ENCODE data around the gene CFAP100. TPM values are rescaled to one million over a fixed set of nuclear protein-coding genes. Genes with fewer than 3 reads are reported as not detected.
A peak's percentile ranks its signal among the peaks of the same experiment; 100 is the strongest.

The CFAP100 gene
- total RNA-seq, 5 donors from 2014 or later (not counting 1 experiment from before 2014, with no cell fraction given) = not detected

DNA sequence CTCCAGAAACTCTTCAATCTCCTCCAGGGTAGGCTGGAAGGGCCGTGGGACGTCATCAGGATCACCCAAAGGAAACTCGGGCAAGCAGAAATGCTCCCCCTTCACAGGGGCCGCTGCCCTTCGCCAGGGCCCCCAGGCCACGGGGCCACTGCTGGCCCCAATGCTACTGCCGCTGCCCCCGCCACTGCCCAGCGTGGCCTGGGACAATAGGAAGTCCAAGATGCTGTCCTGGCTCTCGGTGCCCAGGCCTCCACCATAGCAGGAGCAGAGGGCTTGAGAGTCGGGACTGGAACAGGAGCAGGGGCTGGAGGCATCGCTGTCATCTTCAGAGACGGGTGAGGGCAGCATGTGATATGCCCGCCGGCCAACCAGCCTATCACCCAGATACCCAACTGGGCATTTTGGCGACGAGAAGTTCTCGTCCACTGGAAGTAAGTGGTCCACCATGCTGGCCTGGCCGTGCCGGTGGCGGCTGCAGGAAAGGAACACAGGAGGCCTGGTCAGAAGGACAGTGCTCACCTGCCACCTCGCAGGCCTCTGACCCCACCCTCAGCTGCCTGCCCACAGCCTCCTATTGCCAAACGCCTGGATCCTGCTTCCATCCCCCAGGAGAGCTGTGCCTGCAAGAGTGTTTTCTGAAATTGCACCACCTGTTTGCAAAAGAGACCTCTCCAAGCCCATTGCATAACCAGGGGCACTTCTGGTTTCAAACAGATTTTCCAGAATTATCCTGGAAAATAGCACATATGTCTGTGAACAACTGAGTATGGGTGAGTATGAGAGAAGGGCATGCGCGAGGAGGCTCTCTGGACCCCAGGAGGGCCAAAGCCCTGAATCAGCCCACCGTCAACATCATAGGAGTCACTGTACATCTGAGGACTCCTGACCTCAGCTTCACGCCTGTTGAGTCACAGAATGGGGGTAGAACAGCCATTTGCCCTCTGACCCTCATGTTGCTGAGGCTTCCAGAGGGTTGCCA is 41.9 kb upstream of the CFAP100 start:
- peaks cover 2 to 40% of the 10 kb centered on the region in 2 experiments for H3K27me3 ChIP-seq (replicated peaks in 1 of 2; ENCODE audit: control insufficient read depth in 2 of 2, extremely low read depth in 1 of 2, insufficient read depth in 2 of 2, low read length in 1 of 2)
- no peaks in the 10 kb centered on the region for H3K36me3 ChIP-seq (ENCODE audit: control insufficient read depth in 2 of 2, extremely low read depth in 1 of 2, insufficient read depth in 1 of 2, low read length in 1 of 2)
- DNase-seq (no peak), ATAC-seq (replicated peaks in 1 of 4) (no peak)
- no peak overlapping the region for H3K4me3 ChIP-seq (ENCODE audit: control insufficient read depth in 1 of 2, extremely low read depth in 1 of 2, low read length in 1 of 2)
- no peaks in the 10 kb centered on the region for H3K36me3 Mint-ChIP-seq
- H3K27me3 Mint-ChIP-seq = peaks cover 8 to 16% of the 10 kb centered on the region in 2 donors
- no peak overlapping the region for H3K27ac ChIP-seq (ENCODE audit: low read length)
- H3K4me1 ChIP-seq (ENCODE audit: control insufficient read depth in 1 of 2, extremely low read depth in 1 of 2, insufficient read depth in 2 of 2, low read length in 2 of 2) = peaks cover 6 to 16% of the 10 kb centered on the region in 2 experiments
- ChIA-PET POLR2A (no interaction called here), CTCF (no interaction called here)
- WGBS (ENCODE audit: insufficient coverage) = 89% methylated on average over 26 of the region's 27 CpGs
- no peak overlapping the region for H3K27ac Mint-ChIP-seq
- no peaks in the 10 kb centered on the region for H3K9me3 Mint-ChIP-seq
- H3K4me3 Mint-ChIP-seq = no peak overlapping the region
- peaks cover 10 to 16% (median 11%) of the 10 kb centered on the region in 3 donors for H3K4me1 Mint-ChIP-seq
- H3K9me3 ChIP-seq = no peaks in the 10 kb centered on the region

DNA sequence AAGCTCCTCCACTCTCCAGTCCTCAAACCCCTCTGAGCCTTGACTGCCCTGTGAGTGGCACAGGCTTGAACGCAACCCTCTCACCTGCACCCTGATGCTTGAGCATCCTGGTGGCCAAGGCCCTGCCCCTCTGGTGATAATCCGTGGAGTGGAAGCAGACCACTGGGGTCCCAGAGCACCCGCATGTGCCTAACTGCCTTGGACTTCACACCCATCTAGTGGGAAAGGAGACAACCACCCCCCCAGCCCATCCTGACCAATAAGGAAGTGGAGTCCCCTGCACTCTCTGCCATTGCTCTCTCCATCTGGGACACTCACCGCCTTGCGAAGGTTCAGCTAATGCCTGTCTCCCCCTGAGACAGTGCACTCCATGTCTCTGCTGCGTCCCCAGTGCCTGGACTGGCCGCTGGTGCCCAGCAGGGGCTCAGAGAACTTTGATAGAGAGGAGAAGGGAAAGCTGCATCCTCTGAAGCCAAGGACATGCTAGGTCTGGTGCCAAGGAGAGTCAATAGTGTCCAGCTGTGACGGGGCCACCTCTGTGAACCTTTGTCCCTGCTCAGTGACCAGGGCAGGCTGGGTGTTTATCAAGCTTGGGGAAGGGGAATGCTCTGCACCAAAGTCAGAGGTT is 40.9 kb upstream of the CFAP100 start:
- WGBS (ENCODE audit: insufficient coverage) = 93% methylated on average over 7 of the region's 8 CpGs
- Histone ChIP-seq H3K4me3 (ENCODE audit: control insufficient read depth in 1 of 2, extremely low read depth in 1 of 2, low read length in 1 of 2) (no peak overlapping the region), H3K27ac (ENCODE audit: low read length) (no peak overlapping the region), H3K9me3 (no peaks in the 10 kb centered on the region), H3K27me3 (replicated peaks in 1 of 2; ENCODE audit: control insufficient read depth in 2 of 2, extremely low read depth in 1 of 2, insufficient read depth in 2 of 2, low read length in 1 of 2) (peaks cover 10 to 50% of the 10 kb centered on the region in 2 experiments), H3K36me3 (ENCODE audit: control insufficient read depth in 2 of 2, extremely low read depth in 1 of 2, insufficient read depth in 1 of 2, low read length in 1 of 2) (no peaks in the 10 kb centered on the region), H3K4me1 (ENCODE audit: control insufficient read depth in 1 of 2, extremely low read depth in 1 of 2, insufficient read depth in 2 of 2, low read length in 2 of 2) (peaks cover 6 to 22% of the 10 kb centered on the region in 2 experiments)
- DNase-seq = no peak
- no peak overlapping the region for H3K27ac Mint-ChIP-seq
- POLR2A ChIA-PET = no interaction called here
- ATAC-seq (replicated peaks in 1 of 4) = no peak
- no peak overlapping the region for H3K4me3 Mint-ChIP-seq
- no peaks in the 10 kb centered on the region for H3K9me3 Mint-ChIP-seq
- H3K27me3 Mint-ChIP-seq = peaks cover 14 to 26% of the 10 kb centered on the region in 2 donors
- CTCF ChIA-PET = no interaction called here
- H3K4me1 Mint-ChIP-seq = peaks cover 15 to 21% (median 18%) of the 10 kb centered on the region in 3 donors
- H3K36me3 Mint-ChIP-seq = no peaks in the 10 kb centered on the region

DNA sequence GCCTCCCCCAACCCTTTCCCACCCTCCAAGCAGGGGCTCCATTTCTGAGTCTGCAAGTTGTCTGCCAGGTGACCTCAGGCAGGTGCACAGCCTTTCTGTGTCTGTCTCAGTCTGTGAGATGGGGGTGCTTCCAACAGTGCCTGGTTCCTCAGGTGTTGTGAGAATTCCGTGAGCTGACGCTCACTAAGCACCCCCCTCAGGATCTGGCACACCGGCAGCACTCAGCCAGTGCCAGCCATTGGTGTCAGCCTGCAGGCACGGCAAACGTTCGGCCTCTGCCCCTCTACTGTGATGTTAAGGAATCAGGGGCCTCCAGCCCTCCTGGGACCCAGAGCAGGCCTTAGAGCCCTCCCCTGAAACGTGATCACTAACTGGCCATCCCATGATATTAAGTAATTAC is 39.9 kb upstream of the CFAP100 start:
- DNase-seq = no peak
- H3K4me1 Mint-ChIP-seq = peaks cover 15 to 21% (median 18%) of the 10 kb centered on the region in 3 donors
- no peak for ATAC-seq (replicated peaks in 1 of 4)
- H3K4me3 Mint-ChIP-seq = no peak overlapping the region
- H3K36me3 Mint-ChIP-seq = no peaks in the 10 kb centered on the region
- H3K9me3 Mint-ChIP-seq = no peaks in the 10 kb centered on the region
- 87% methylated on average over 4 of the region's 7 CpGs for WGBS (ENCODE audit: insufficient coverage)
- Histone ChIP-seq H3K4me1 (ENCODE audit: control insufficient read depth in 1 of 2, extremely low read depth in 1 of 2, insufficient read depth in 2 of 2, low read length in 2 of 2) (peaks cover 6 to 22% of the 10 kb centered on the region in 2 experiments), H3K9me3 (no peaks in the 10 kb centered on the region), H3K4me3 (ENCODE audit: control insufficient read depth in 1 of 2, extremely low read depth in 1 of 2, low read length in 1 of 2) (no peak overlapping the region), H3K27me3 (replicated peaks in 1 of 2; ENCODE audit: control insufficient read depth in 2 of 2, extremely low read depth in 1 of 2, insufficient read depth in 2 of 2, low read length in 1 of 2) (peaks cover 14 to 48% of the 10 kb centered on the region in 2 experiments), H3K36me3 (ENCODE audit: control insufficient read depth in 2 of 2, extremely low read depth in 1 of 2, insufficient read depth in 1 of 2, low read length in 1 of 2) (no peaks in the 10 kb centered on the region), H3K27ac (ENCODE audit: low read length) (no peak overlapping the region)
- no peak overlapping the region for H3K27ac Mint-ChIP-seq
- ChIA-PET CTCF (interaction anchor here in 1 of 2 donors (0.8 kb wide), 1 partner anchor 250 kb away, joined by 4 read pairs; no protein-coding TSS in a partner anchor), POLR2A (no interaction called here)
- peaks cover 20 to 34% of the 10 kb centered on the region in 2 donors for H3K27me3 Mint-ChIP-seq

DNA sequence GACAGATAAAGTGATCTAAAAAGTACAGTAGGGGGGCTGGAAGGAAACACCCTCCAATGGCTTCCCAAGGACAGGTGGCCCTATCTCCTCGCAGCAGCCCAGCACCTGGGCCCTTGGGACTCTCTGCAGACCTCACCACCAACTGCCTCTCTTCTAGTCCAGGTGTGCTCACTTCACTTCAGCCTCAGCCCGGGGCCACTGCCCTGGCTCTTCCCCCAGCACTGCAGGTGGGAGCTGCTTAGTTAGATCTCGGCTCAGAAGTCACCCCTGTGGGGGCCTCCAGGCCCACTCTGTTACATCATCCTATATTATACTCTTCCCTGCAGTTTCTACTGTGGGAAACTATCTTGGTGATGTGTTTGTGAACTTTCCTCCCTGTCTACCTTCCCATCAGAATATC is 39.5 kb upstream of the CFAP100 start:
- CTCF ChIA-PET = interaction anchor here in 1 of 2 donors (0.8 kb wide), 1 partner anchor 250 kb away, joined by 4 read pairs; no protein-coding TSS in a partner anchor
- Histone ChIP-seq H3K4me3 (ENCODE audit: control insufficient read depth in 1 of 2, extremely low read depth in 1 of 2, low read length in 1 of 2) (no peak overlapping the region), H3K4me1 (ENCODE audit: control insufficient read depth in 1 of 2, extremely low read depth in 1 of 2, insufficient read depth in 2 of 2, low read length in 2 of 2) (peaks cover 6 to 22% of the 10 kb centered on the region in 2 experiments), H3K36me3 (ENCODE audit: control insufficient read depth in 2 of 2, extremely low read depth in 1 of 2, insufficient read depth in 1 of 2, low read length in 1 of 2) (no peaks in the 10 kb centered on the region), H3K27me3 (replicated peaks in 1 of 2; ENCODE audit: control insufficient read depth in 2 of 2, extremely low read depth in 1 of 2, insufficient read depth in 2 of 2, low read length in 1 of 2) (peaks cover 14 to 53% of the 10 kb centered on the region in 2 experiments), H3K27ac (ENCODE audit: low read length) (no peak overlapping the region), H3K9me3 (no peaks in the 10 kb centered on the region)
- Mint-ChIP-seq H3K4me3 (peak overlapping the region; percentile 53 to 85 (median 78)), H3K36me3 (no peaks in the 10 kb centered on the region), H3K9me3 (no peaks in the 10 kb centered on the region), H3K27me3 (peaks cover 25 to 38% of the 10 kb centered on the region in 2 donors), H3K4me1 (peaks cover 15 to 21% (median 18%) of the 10 kb centered on the region in 3 donors), H3K27ac (no peak overlapping the region)
- POLR2A ChIA-PET = no interaction called here
- ATAC-seq (replicated peaks in 1 of 4) = no peak
- 63% methylated on average over 2 of the region's 3 CpGs for WGBS (ENCODE audit: insufficient coverage)
- no peak for DNase-seq

DNA sequence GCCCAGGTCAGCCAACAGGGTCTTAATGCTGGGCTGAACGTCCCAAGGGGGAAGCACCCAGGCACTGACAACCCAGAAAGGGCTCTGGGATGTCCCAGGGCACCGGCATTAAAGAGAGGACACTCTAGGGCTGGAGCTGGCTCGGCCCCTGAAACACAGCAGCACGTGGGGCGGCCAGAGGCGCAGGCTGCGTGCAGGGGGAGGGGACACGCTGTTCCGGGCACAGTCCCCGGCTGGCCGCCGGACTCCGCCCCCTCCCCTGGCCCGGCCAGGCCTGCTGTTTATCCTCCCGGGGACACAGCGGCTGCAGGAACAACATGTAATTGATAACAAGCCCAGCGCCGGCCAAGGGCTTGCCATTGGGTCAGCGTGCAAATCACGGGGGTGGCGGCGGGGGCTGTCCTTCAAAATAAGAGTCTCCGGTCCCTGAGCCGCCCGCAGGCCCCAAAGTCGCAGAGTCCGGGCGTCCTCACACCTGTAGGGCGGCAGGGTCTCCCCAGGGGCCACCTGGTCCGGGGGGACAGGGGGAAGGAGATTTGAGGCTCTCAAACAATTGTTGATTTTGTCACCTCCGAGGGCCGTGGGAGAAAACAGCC is 38.8 kb upstream of the CFAP100 start:
- ATAC-seq (replicated peaks in 1 of 4) (no peak), DNase-seq (peak in 2 of 35 experiments; percentile 6 to 7)
- Mint-ChIP-seq H3K9me3 (no peaks in the 10 kb centered on the region), H3K27ac (no peak overlapping the region), H3K4me1 (peaks cover 15 to 21% (median 18%) of the 10 kb centered on the region in 3 donors), H3K27me3 (peaks cover 28 to 41% of the 10 kb centered on the region in 2 donors), H3K4me3 (peak overlapping the region; percentile 78 to 90 (median 85)), H3K36me3 (no peaks in the 10 kb centered on the region)
- Histone ChIP-seq H3K9me3 (no peaks in the 10 kb centered on the region), H3K4me1 (ENCODE audit: control insufficient read depth in 1 of 2, extremely low read depth in 1 of 2, insufficient read depth in 2 of 2, low read length in 2 of 2) (peaks cover 6 to 22% of the 10 kb centered on the region in 2 experiments), H3K27ac (ENCODE audit: low read length) (no peak overlapping the region), H3K27me3 (replicated peaks in 1 of 2; ENCODE audit: control insufficient read depth in 2 of 2, extremely low read depth in 1 of 2, insufficient read depth in 2 of 2, low read length in 1 of 2) (peaks cover 14 to 59% of the 10 kb centered on the region in 2 experiments), H3K36me3 (ENCODE audit: control insufficient read depth in 2 of 2, extremely low read depth in 1 of 2, insufficient read depth in 1 of 2, low read length in 1 of 2) (no peaks in the 10 kb centered on the region), H3K4me3 (ENCODE audit: control insufficient read depth in 1 of 2, extremely low read depth in 1 of 2, low read length in 1 of 2) (peak overlapping the region; percentile 37 to 49)
- POLR2A ChIA-PET = no interaction called here
- WGBS (ENCODE audit: insufficient coverage) = 12% methylated on average over 28 of the region's 32 CpGs
- CTCF ChIA-PET = no interaction called here
